ENCODE results near the gene EVI5.

GRCh38 chr1:92786111-92786901 is 1.4 kb upstream of the EVI5 start:
- TF ChIP-seq POLR2A (IDR thresholded peaks at IDR 0.05), result no peak
- no peak for TF ChIP-seq CTCF (IDR thresholded peaks at IDR 0.05)

Data from adrenal gland (tissue), 5 donors.